ENCODE measurements around the gene ZNF431. TPM values are rescaled to one million over a fixed set of nuclear protein-coding genes. Genes with fewer than 3 reads are reported as not detected.
"Not testable (repeated sequence)": the region's sequence is repeated elsewhere in the genome, so short reads cannot be mapped to it uniquely, and the experiment has no call there.

The ZNF431 gene
- total RNA-seq, 1 donor from 2014 or later, result 13.9 TPM

- ATAC-seq; DNase-seq; intact Hi-C loops (cut with micrococcal nuclease): not testable (repeated sequence)
Measured at GRCh38 chr19:21141006-21141405, 834 bp upstream of the ZNF431 start.

GRCh38 chr19:21143428-21143827 is 1.6 kb downstream of the ZNF431 start:
- intact Hi-C loops (cut with micrococcal nuclease), result no loop called here
- no peak for ATAC-seq

GRCh38 chr19:21143854-21144253 is 2.0 kb downstream of the ZNF431 start:
- no peak for DNase-seq
- no peak for ATAC-seq
- intact Hi-C loops (cut with micrococcal nuclease), result no loop called here

More at GRCh38 chr19:21143428-21143827, 1.6 kb downstream of the ZNF431 start:
- no peak for DNase-seq

- intact Hi-C loops (cut with micrococcal nuclease), result no loop called here
Measured at GRCh38 chr19:21147540-21147939, 5.7 kb downstream of the ZNF431 start.

GRCh38 chr19:21148681-21149080 is 6.8 kb downstream of the ZNF431 start:
- intact Hi-C loops (cut with micrococcal nuclease), result no loop called here
- ATAC-seq (peak; percentile 89), DNase-seq (no peak)

More at GRCh38 chr19:21147540-21147939, 5.7 kb downstream of the ZNF431 start:
- DNase-seq, result no peak
- no peak for ATAC-seq

- DNase-seq (no peak), ATAC-seq (no peak)
- intact Hi-C loops (cut with micrococcal nuclease), result no loop called here
Measured at GRCh38 chr19:21149877-21150276, 8.0 kb downstream of the ZNF431 start.

- no peak for DNase-seq
- intact Hi-C loops (cut with micrococcal nuclease), result no loop called here
Measured at GRCh38 chr19:21151460-21151859, 9.6 kb downstream of the ZNF431 start.

GRCh38 chr19:21158523-21159135 is 16.8 kb downstream of the ZNF431 start:
- intact Hi-C loops (cut with micrococcal nuclease), result no loop called here
- DNase-seq (no peak), ATAC-seq (no peak)

More at GRCh38 chr19:21151460-21151859, 9.6 kb downstream of the ZNF431 start:
- no peak for ATAC-seq

GRCh38 chr19:21164541-21164940 is 22.7 kb downstream of the ZNF431 start:
- intact Hi-C loops (cut with micrococcal nuclease), result no loop called here
- DNase-seq (no peak), ATAC-seq (no peak)

- intact Hi-C loops (cut with micrococcal nuclease), result no loop called here
- no peak for ATAC-seq
- no peak for DNase-seq
Measured at GRCh38 chr19:21166436-21166835, 24.6 kb downstream of the ZNF431 start.

GRCh38 chr19:21197590-21198295 is 55.9 kb downstream of the ZNF431 start:
- ATAC-seq (peak; percentile 15), DNase-seq (no peak)
- intact Hi-C loops (cut with micrococcal nuclease), result no loop called here

GRCh38 chr19:21202865-21203494 is 61.1 kb downstream of the ZNF431 start:
- intact Hi-C loops (cut with micrococcal nuclease), result no loop called here
- ATAC-seq, result peak; percentile 50
- DNase-seq, result no peak

GRCh38 chr19:21210037-21210621 is 68.3 kb downstream of the ZNF431 start:
- intact Hi-C loops (cut with micrococcal nuclease), result no loop called here
- no peak for DNase-seq
- no peak for ATAC-seq

- no peak for ATAC-seq
- no peak for DNase-seq
- intact Hi-C loops (cut with micrococcal nuclease), result no loop called here
Measured at GRCh38 chr19:21221693-21222092, 79.9 kb downstream of the ZNF431 start.

GRCh38 chr19:21229938-21230337 is 88.1 kb downstream of the ZNF431 start:
- DNase-seq; intact Hi-C loops (cut with micrococcal nuclease); ATAC-seq: not testable (repeated sequence)

- no peak for DNase-seq
- intact Hi-C loops (cut with micrococcal nuclease), result no loop called here
- ATAC-seq, result no peak
Measured at GRCh38 chr19:21233691-21234090, 91.9 kb downstream of the ZNF431 start.

- not testable (repeated sequence) for ATAC-seq
Measured at GRCh38 chr19:21236751-21237150, 94.9 kb downstream of the ZNF431 start.

GRCh38 chr19:21238670-21239069 is 96.8 kb downstream of the ZNF431 start:
- intact Hi-C loops (cut with micrococcal nuclease), result no loop called here
- ATAC-seq (no peak), DNase-seq (no peak)

More at GRCh38 chr19:21236751-21237150, 94.9 kb downstream of the ZNF431 start:
- DNase-seq; intact Hi-C loops (cut with micrococcal nuclease): not testable (repeated sequence)

Measured in left ventricle myocardium superior (tissue), 1 donor.